Endothelial cell of umbilical vein (primary cell): ENCODE results near the gene WARS2.

Experiments
- EZH2 ChIP-seq: IDR thresholded peaks from 2 replicates; pipeline ENCODE4 v1.6.1; 2012; ENCODE audit warnings: borderline replicate concordance, low read depth, mild to moderate bottlenecking, moderate library complexity, low read length, inconsistent platforms; ENCODE audit not compliant: severe bottlenecking
- GATA2 ChIP-seq: IDR thresholded peaks from 2 replicates; pipeline ENCODE4 v1.7.0; 2011; ENCODE audit warnings: low read depth, mild to moderate bottlenecking, moderate library complexity, mixed read lengths, low read length; ENCODE audit not compliant: insufficient read length, insufficient read depth
- JUN ChIP-seq: IDR thresholded peaks from 2 replicates; pipeline ENCODE4 v1.6.1; 2011; ENCODE audit warnings: borderline replicate concordance, low read depth; ENCODE audit not compliant: insufficient read length, insufficient read depth
- POLR2A ChIP-seq: IDR thresholded peaks from 2 replicates; pipeline ENCODE4 v1.6.1; 2012; ENCODE audit warnings: low read depth, mild to moderate bottlenecking, control low read depth, low read length
- POLR2AphosphoS5 ChIP-seq: IDR thresholded peaks from 2 replicates; pipeline ENCODE4 v1.6.1; 2012; ENCODE audit warnings: low read depth, mild to moderate bottlenecking, control low read depth, low read length, moderate library complexity; ENCODE audit not compliant: insufficient read depth
- TF ChIP-seq, protein P1 (sequence below), 2 donors: IDR thresholded peaks; 1 replicate in 1 of 2; 2 replicates in 1 of 2; pipeline ENCODE4 v1.5.1; 2011; ENCODE audit warnings: low read length in 2 of 2, mild to moderate bottlenecking in 2 of 2, moderate library complexity in 2 of 2, control low read depth in 1 of 2, inconsistent platforms in 1 of 2, low read depth in 1 of 2; ENCODE audit not compliant: insufficient read depth in 1 of 2; ENCODE audit errors: extremely low read depth in 1 of 2
- TF ChIP-seq, protein P2 (sequence below): IDR thresholded peaks from 2 replicates; pipeline ENCODE4 v1.6.1; 2011; ENCODE audit not compliant: insufficient read depth, insufficient read length

DNA sequence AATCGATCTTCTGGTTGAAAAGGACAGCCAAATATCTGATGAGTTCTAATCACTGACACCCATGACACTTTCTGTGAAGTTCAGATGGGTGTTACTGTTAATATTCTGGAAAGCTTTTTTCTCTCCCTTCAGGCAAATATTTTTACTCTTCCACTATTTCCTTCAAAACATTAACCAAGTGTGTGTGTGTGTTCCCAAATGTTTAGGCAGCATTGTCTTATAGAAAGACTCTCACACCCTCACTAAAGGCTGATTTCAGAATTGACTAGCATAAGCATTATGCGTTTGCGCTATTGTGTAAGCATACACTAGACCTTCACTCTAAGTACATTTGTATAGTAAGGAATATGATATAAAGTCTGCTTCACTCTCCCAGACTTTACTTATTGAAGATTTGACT is 24.7 kb downstream of the WARS2 start:
- TF ChIP-seq, protein P1, sequence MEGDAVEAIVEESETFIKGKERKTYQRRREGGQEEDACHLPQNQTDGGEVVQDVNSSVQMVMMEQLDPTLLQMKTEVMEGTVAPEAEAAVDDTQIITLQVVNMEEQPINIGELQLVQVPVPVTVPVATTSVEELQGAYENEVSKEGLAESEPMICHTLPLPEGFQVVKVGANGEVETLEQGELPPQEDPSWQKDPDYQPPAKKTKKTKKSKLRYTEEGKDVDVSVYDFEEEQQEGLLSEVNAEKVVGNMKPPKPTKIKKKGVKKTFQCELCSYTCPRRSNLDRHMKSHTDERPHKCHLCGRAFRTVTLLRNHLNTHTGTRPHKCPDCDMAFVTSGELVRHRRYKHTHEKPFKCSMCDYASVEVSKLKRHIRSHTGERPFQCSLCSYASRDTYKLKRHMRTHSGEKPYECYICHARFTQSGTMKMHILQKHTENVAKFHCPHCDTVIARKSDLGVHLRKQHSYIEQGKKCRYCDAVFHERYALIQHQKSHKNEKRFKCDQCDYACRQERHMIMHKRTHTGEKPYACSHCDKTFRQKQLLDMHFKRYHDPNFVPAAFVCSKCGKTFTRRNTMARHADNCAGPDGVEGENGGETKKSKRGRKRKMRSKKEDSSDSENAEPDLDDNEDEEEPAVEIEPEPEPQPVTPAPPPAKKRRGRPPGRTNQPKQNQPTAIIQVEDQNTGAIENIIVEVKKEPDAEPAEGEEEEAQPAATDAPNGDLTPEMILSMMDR (IDR thresholded peaks at IDR 0.05; ENCODE audit: extremely low read depth in 1 of 2, insufficient read depth in 1 of 2, low read depth in 1 of 2, low read length in 2 of 2): no peak
- no peak for TF ChIP-seq EZH2
- no peak for TF ChIP-seq POLR2A
- no peak for TF ChIP-seq GATA2
- TF ChIP-seq, protein P2, sequence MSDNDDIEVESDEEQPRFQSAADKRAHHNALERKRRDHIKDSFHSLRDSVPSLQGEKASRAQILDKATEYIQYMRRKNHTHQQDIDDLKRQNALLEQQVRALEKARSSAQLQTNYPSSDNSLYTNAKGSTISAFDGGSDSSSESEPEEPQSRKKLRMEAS: no peak
- no peak for TF ChIP-seq POLR2AphosphoS5
- TF ChIP-seq JUN: no peak
